ENCODE data around the gene SFSWAP. TPM values are rescaled to one million over a fixed set of nuclear protein-coding genes. Genes with fewer than 3 reads are reported as not detected.

The SFSWAP gene
- total and polyA plus RNA-seq, 7 donors, result 10.8 to 42.9 (median 27.8) TPM

GRCh38 chr12:131758016-131758739, 47.3 kb downstream of the SFSWAP start:
- TF ChIP-seq EP300 (IDR thresholded peaks at IDR 0.05) (no peak), POLR2AphosphoS5 (IDR thresholded peaks at IDR 0.05) (no peak), POLR2A (IDR thresholded peaks at IDR 0.05) (no peak)
- TF ChIP-seq, protein P1, sequence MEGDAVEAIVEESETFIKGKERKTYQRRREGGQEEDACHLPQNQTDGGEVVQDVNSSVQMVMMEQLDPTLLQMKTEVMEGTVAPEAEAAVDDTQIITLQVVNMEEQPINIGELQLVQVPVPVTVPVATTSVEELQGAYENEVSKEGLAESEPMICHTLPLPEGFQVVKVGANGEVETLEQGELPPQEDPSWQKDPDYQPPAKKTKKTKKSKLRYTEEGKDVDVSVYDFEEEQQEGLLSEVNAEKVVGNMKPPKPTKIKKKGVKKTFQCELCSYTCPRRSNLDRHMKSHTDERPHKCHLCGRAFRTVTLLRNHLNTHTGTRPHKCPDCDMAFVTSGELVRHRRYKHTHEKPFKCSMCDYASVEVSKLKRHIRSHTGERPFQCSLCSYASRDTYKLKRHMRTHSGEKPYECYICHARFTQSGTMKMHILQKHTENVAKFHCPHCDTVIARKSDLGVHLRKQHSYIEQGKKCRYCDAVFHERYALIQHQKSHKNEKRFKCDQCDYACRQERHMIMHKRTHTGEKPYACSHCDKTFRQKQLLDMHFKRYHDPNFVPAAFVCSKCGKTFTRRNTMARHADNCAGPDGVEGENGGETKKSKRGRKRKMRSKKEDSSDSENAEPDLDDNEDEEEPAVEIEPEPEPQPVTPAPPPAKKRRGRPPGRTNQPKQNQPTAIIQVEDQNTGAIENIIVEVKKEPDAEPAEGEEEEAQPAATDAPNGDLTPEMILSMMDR (IDR thresholded peaks at IDR 0.05), result no peak
- no peaks in the 10 kb centered on the region for H3K27me3 ChIP-seq
- H3K9me3 ChIP-seq, result no peaks in the 10 kb centered on the region
- no peak for DNase-seq
- H3K4me1 ChIP-seq, result no peaks in the 10 kb centered on the region
- peaks cover 41 to 90% (median 62%) of the 10 kb centered on the region in 4 donors for H3K36me3 ChIP-seq
- intact Hi-C loops (cut with DNase I), result no loop called here
- WGBS, 2 donors, result 94 to 98% methylated on average over 11 of the region's 11 CpGs
- H3K4me3 ChIP-seq, result no peak overlapping the region
- H3K27ac ChIP-seq, result no peak overlapping the region

GRCh38 chr12:131759176-131759575, 48.3 kb downstream of the SFSWAP start:
- 97% methylated on average over 8 of the region's 8 CpGs for WGBS, 2 donors
- TF ChIP-seq POLR2A (IDR thresholded peaks at IDR 0.05) (no peak), EP300 (IDR thresholded peaks at IDR 0.05) (no peak), POLR2AphosphoS5 (IDR thresholded peaks at IDR 0.05) (no peak)
- TF ChIP-seq, protein P1 (IDR thresholded peaks at IDR 0.05), result no peak
- intact Hi-C loops (cut with DNase I), result no loop called here
- no peak for DNase-seq
- Histone ChIP-seq H3K36me3 (peaks cover 33 to 87% (median 55%) of the 10 kb centered on the region in 4 donors), H3K4me1 (no peaks in the 10 kb centered on the region), H3K4me3 (no peak overlapping the region), H3K27ac (no peak overlapping the region), H3K27me3 (no peaks in the 10 kb centered on the region), H3K9me3 (no peaks in the 10 kb centered on the region)

GRCh38 chr12:131761638-131762037, 50.7 kb downstream of the SFSWAP start:
- WGBS, 2 donors, result 97% methylated on average over 5 of the region's 5 CpGs
- Histone ChIP-seq H3K27me3 (no peaks in the 10 kb centered on the region), H3K36me3 (peaks cover 29 to 87% (median 57%) of the 10 kb centered on the region in 4 donors), H3K4me3 (no peak overlapping the region), H3K4me1 (no peaks in the 10 kb centered on the region), H3K9me3 (no peaks in the 10 kb centered on the region), H3K27ac (no peak overlapping the region)
- TF ChIP-seq POLR2A (IDR thresholded peaks at IDR 0.05) (no peak), POLR2AphosphoS5 (IDR thresholded peaks at IDR 0.05) (no peak), EP300 (IDR thresholded peaks at IDR 0.05) (no peak)
- TF ChIP-seq, protein P1 (IDR thresholded peaks at IDR 0.05), result no peak
- no peak for DNase-seq
- intact Hi-C loops (cut with DNase I), result no loop called here

- H3K27ac ChIP-seq, result no peak overlapping the region
- intact Hi-C loops (cut with DNase I), result no loop called here
- no peaks in the 10 kb centered on the region for H3K4me1 ChIP-seq
- 92 to 96% methylated on average over 9 of the region's 9 CpGs for WGBS, 2 donors
- peaks cover 20 to 92% (median 43%) of the 10 kb centered on the region in 4 donors for H3K36me3 ChIP-seq
- H3K9me3 ChIP-seq, result no peaks in the 10 kb centered on the region
- TF ChIP-seq POLR2AphosphoS5 (IDR thresholded peaks at IDR 0.05) (no peak), EP300 (IDR thresholded peaks at IDR 0.05) (no peak), POLR2A (IDR thresholded peaks at IDR 0.05) (no peak)
- TF ChIP-seq, protein P1 (IDR thresholded peaks at IDR 0.05), result no peak
- no peak overlapping the region for H3K4me3 ChIP-seq
- no peak for DNase-seq
- no peaks in the 10 kb centered on the region for H3K27me3 ChIP-seq
These were observed 53.8 kb downstream of the SFSWAP start for GRCh38 chr12:131764738-131765137.

All from sigmoid colon (tissue), 7 donors.